GM18508 (cell line): Measurements from ENCODE around the gene PRRC2B.
"Not testable (repeated sequence)": the region's sequence is repeated elsewhere in the genome, so short reads cannot be mapped to it uniquely, and the experiment has no call there.

ENCODE experiments used
- ATAC-seq: cut with Tn5 transposase; IDR thresholded peaks from one replicate; pipeline ENCODE4 v1.9.1; 2021; ENCODE audit warnings: moderate number of reproducible peaks; ENCODE audit not compliant: insufficient read depth, unreplicated experiment

PRRC2B gene

GRCh38 chr9:131503626-131504465, 110.0 kb downstream of the PRRC2B start:
- ATAC-seq, result no peak

GRCh38 chr9:131505012-131505411, 111.1 kb downstream of the PRRC2B start:
- no peak for ATAC-seq

GRCh38 chr9:131511416-131511815, 117.5 kb downstream of the PRRC2B start:
- no peak for ATAC-seq

DNA sequence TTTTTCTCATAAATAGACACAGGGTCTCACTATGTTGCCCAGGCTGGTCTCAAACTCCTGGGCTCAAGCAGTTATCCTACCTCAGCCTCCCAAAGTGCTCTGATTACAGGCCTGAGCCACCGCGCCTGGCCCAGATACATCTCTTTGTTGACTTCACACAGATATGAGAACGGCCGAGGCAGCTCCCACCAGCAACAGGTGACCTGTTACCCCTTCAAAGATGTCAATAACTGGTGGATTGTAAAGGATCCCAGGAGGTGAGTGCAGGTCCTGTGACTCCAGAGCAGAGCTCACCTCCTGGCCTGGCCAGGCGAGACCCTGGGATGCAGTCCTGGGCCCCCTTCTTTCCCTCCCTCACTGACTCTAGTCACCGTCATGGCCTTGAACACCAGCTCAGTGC, 118.0 kb downstream of the PRRC2B start:
- ATAC-seq, result no peak

GRCh38 chr9:131513177-131513576, 119.3 kb downstream of the PRRC2B start:
- no peak for ATAC-seq

GRCh38 chr9:131515559-131516031, 121.7 kb downstream of the PRRC2B start:
- ATAC-seq, result not testable (repeated sequence)

DNA sequence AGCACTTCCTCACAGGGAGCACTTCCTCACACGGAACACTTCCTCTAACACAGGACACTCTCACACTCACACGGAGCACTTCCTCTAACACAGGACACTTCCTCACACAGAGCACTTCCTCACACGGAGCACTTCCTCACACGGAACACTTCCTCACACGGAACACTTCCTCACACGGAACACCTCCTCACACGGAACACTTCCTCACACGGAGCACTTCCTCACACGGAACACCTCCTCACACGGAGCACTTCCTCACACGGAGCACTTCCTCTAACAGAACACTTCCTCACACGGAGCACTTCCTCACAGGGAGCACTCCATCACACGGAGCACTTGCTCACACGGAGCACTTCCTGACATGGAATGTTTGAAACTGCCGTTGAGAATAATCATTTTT, 122.2 kb downstream of the PRRC2B start:
- no peak for ATAC-seq

GRCh38 chr9:131516930-131517329, 123.0 kb downstream of the PRRC2B start:
- ATAC-seq, result no peak

DNA sequence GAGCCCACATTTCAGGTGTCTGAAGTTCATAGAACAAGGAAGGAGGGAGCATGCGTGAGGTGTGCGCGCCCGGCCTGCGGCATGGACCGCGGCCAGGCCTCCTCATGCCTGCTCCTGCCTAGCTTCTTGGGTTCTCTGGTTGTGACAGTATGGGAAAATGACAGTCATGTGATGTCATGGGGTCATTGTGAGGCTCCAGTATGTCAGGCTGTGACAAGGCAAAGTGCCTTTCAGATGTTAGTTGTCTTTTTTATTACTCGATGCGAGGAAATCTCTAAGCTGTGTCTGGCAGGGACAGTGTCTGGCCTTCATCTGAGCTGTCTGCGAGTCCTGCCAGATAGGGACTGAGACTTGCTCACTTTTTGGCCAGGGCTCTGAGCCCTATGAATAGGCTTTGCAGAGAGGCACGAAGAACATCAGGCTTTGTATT, 123.9 kb downstream of the PRRC2B start:
- ATAC-seq, result no peak

GRCh38 chr9:131518553-131518952, 124.7 kb downstream of the PRRC2B start:
- no peak for ATAC-seq

DNA sequence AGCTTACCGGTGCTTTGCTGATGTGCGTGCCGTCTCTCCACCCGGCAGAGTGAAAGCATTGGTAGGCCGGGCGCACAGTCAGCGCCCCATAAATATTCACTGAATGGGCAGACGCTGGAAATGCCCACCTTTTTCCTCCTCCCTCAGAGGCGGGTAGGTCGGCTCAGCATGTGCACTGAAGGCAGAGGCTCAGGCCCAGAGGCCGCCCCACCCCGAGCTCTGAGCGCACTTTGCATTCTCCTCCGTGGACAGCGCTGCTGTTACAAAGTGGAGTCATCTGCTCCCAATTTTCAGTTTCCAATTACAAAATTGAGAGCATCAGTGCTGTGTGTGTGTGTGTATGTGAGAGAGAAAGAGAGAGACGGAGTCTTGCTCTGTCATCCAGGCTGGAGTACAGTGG, 126.6 kb downstream of the PRRC2B start:
- no peak for ATAC-seq

DNA sequence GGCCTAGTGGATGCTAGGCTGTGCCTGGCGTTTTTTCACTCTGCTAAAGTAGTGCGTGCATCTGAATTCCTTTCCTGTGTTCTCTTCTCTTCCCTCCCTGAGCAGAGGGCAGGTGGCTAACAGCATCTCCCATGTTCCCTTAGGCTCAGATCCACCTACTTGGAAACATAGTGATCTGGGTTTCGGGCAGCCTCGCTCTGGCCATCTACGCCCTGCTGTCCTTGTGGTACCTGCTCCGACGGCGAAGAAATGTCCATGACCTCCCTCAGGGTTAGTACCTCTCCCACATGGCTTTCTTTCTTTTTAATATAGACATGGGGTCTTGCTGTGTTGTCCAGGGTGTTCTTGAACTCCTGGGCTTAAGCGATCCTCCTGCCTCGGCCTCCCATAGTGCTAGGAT, 127.3 kb downstream of the PRRC2B start:
- no peak for ATAC-seq

DNA sequence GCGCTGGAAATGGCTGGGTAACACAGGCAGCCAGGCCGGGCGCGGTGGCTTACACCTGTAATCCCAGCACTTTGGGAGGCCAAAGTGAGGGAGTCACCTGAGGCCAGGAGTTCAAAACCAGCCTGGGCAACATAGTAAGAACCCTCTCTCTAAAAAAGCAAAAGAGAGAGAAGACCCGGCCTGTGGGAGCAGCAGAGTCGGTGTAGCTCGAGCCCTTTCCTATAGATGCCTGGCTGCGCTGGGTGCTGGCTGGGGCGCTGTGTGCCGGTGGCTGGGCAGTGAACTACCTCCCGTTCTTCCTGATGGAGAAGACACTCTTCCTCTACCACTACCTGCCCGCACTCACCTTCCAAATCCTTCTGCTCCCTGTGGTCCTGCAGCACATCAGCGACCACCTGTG, 127.9 kb downstream of the PRRC2B start:
- no peak for ATAC-seq

DNA sequence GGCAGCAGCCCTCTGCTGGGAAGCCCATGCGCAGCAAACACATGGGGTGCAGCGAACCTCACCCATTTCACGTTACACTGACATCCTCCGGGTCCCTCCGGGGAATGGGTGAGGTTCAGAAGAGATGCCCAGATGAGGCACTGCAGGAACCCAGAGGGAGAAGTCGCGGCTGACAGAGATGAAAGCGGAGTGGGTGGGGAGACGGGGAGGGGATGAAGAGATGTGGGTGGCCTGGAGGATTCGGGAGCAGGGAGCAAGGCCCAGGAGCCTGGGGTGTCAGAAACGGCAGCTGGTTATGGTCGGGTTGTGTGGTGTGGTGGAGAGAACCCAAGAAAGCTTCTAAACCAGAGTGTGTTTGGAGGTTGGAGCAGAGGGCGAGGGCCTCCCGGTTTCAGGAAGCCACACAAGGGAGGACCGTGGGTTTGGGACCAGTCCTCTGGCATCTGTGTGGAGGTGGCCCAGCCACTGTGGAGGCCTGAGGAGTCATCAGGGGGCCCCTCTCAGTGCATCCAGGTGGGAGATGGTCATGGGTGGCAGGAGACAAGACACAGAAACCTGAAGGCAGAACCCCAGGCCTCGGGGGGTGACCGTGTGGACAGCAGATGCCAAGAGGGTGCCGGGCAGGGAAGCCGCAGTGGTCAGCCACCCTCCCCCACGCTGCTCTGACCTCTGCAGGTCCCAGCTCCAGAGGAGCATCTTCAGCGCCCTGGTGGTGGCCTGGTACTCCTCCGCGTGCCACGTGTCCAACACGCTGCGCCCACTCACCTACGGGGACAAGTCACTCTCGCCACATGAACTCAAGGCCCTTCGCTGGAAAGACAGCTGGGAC, 128.6 kb downstream of the PRRC2B start:
- ATAC-seq, result no peak

DNA sequence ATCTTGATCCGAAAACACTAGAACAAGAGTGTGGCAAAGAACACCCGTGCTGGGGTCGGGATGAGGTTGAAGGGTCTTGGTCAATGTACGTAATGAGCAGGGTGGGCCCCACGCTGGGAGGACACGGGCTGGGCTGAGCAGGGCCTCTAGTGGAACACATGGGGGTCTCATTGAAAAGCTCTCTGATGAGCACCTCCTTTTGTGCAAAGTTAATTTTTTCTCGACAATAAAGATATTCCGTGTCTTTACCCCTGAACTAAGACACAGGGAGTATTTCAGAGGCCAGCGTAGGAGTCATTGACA, 129.2 kb downstream of the PRRC2B start:
- no peak for ATAC-seq

DNA sequence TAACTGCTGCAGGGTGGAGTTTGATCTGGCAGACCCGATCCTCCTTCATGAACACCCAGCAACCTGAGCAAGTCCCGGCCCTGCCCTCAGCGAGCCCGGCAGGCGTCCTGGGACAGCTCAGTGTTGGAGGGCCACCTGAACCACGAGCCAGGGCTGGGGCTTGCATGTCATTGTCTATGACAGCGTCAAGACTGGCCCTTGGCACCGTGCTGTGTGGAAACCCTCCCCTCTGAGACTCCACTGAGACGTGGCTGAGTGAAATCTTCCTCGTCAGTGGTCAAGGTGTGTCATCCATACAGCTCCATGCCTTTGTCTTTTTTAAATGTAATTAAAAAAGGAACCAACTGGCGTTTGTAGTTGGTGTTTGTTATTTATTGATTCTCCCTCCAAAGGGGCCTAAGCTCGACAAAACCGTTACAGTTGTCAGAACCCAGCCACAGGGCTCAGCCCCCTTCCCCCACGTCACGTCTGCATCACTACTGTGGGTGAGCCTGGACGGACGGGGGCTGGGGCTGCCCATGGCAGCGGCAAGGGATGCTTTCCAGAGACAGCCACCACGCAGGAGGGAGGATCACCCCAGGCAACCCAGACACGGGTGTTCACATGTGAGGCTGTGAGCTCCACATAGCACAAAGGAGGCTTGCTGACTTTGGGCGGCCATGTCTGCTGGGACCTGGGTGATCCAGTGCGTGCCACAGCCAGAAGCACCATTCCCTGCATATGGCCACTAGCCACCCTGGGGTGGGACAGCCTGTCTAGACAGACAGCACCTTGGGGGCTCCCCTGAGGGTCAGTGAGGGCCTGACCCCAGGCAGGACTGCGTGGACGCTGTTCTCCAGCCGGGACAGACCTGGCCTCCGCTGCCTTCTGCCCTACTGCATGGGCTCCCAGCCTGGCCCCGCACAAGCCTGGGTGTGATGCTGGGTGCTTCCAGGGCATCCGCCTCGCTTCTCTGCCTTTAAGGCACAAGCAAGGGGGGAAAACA, 129.9 kb downstream of the PRRC2B start:
- ATAC-seq, result no peak

DNA sequence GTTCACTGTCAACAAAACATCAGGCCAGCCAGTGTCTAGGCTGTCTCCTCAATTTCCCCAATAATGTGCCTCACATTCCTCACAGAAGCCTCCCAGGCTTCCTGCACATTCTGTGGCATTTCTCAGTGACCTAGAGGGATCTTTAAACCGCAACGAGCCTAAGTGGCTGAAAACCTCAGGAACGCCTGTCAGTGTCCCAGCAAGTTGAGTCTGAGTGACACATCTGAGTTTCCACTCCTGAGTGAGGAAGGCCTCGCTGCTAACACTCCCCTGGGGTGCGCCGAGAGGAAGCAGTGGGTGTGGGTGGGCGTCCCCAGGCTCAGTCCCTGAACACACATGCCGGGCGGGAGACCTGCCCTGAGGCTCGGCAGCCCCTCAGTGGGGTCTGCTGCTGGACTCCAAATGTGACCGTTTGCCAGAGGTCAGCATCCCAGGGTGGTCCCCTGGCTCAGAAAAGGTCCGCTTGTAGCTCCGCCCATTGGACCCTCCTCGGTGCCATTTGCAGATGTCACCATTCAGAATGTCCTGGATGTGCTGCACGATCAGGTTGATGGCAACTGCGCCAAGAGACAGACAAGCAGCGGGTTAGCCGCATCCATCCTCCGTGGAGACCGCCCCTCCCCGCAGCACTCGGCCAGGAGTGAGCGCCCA, 130.9 kb downstream of the PRRC2B start:
- ATAC-seq, result no peak

DNA sequence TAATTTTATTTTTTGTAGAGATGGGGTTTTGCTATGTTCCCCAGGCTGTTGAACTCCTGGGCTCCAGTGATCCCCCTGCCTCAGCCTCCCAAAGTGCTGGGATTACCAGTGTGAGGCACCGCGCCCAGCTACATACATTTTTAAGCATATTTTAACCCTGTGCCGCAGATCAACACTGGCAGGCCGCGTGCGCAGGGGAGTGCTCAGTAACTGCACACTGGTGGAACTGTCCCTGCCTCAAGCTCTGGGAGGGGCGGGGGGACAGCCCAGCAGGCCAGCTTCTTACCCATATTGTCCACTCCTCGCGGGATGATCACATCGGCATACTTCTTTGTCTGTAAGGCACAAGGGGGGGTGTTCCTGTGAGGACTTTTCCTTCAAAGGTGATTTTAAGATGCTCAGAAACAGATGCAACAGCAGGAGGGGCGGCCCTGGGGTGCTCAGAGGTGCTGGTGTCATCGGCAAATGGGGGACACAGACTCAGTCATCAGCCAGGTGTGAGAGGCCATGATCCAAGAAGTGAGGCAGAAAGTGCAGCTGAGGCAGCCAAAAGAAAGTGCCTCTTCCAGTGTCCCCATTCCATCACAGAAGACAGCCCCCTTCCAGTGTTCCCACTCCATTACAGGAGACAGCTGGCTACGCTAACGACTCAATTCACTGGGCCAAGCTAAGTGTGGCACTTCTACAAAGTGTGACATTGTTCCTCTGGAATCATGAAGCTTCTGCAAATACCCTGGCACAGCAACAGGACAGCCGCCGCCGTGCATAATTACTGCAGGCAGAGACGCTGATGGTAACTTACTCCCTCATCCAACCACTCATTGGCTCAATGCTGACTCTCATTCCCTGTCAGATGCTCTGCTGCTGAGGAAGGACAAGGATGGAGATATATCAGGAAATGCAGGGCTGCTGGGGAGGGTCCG, 132.0 kb downstream of the PRRC2B start:
- ATAC-seq, result no peak

DNA sequence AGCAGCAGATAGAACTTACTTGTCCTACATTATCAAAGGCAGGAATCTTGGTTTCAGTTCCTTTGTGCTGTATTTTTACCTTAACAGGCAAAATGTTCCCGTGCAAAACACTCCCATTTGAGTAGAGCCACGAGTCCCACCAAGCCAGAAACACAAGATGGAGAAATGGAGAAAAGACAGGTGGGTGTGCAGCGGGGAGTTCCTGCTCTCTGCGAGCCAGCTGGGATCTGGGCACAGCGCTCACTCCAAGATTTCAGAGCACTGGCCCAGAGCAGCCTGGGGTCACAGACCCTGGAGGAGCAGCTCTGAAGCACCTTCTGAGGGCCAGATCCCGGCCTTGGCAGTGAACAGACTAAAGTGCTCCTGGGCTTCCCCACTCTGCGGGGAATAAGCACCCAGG, 134.3 kb downstream of the PRRC2B start:
- ATAC-seq, result no peak
